Measurements from ENCODE around the gene KIF26B.

GRCh38 chr1:245510144-245510543 lies 355.4 kb downstream of the KIF26B start:
- TF ChIP-seq CTCF (IDR thresholded peaks at IDR 0.05), result no peak
- no peak for TF ChIP-seq USF2 (IDR thresholded peaks at IDR 0.05; ENCODE audit: borderline replicate concordance, low read depth, low read length)
- TF ChIP-seq RAD21 (IDR thresholded peaks at IDR 0.05; ENCODE audit: low read length), result no peak
- no peak for TF ChIP-seq EP300 (IDR thresholded peaks at IDR 0.05; ENCODE audit: borderline replicate concordance in 1 of 2, low read depth in 1 of 2, low read length in 1 of 2)

Data from SK-N-SH (cell line).